DOHH2 (cell line): ENCODE data around the gene INPP5F.

Experiments used
- EZH2phosphoT487 ChIP-seq: fragments of 200-600 bp; sonication (generic); IDR thresholded peaks from 2 replicates; pipeline ENCODE4 v1.6.1; 2017; ENCODE audit warnings: borderline replicate concordance, mild to moderate bottlenecking, antibody characterized with exemption, low read length, moderate library complexity, mixed read lengths
- TF ChIP-seq, protein P1 (sequence below): fragments of 200-600 bp; sonication (generic); IDR thresholded peaks from one replicate; pipeline ENCODE4 v1.5.1; 2014; ENCODE audit warnings: antibody characterized with exemption, mild to moderate bottlenecking, low read depth, low read length; ENCODE audit not compliant: poor library complexity, severe bottlenecking

DNA sequence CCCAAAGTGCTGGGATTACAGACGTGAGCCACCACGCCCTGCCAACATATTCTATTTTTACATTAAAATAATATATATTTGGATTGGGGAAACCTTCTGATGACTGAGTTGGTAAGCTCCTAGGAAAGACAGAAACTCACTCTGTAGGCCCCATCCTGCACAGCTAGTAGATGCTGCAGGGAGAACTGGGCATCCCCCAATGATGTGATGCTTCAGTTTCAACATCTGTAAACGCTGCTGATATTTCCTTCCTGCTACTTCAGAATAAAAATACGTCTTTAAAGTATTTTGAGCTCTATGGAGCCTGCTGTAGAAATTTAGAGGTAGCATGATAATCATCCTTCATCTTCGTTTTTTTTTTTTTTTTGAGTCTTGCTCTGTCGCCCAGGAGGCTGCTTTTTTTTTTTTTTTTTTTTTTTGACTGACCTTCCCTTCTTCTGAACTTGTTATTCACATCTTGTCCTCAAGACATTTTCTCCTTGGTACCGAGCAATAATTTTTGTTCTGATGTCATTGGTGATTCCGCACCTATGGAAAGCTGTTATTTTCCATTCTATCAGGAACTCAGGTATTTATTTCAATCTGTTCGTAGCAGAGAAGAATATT, 21.8 kb upstream of the INPP5F start:
- TF ChIP-seq, protein P1, sequence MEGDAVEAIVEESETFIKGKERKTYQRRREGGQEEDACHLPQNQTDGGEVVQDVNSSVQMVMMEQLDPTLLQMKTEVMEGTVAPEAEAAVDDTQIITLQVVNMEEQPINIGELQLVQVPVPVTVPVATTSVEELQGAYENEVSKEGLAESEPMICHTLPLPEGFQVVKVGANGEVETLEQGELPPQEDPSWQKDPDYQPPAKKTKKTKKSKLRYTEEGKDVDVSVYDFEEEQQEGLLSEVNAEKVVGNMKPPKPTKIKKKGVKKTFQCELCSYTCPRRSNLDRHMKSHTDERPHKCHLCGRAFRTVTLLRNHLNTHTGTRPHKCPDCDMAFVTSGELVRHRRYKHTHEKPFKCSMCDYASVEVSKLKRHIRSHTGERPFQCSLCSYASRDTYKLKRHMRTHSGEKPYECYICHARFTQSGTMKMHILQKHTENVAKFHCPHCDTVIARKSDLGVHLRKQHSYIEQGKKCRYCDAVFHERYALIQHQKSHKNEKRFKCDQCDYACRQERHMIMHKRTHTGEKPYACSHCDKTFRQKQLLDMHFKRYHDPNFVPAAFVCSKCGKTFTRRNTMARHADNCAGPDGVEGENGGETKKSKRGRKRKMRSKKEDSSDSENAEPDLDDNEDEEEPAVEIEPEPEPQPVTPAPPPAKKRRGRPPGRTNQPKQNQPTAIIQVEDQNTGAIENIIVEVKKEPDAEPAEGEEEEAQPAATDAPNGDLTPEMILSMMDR, result no peak
- TF ChIP-seq EZH2phosphoT487, result no peak
